Dedifferentiated amniotic fluid mesenchymal stem cell (primary cell): Measurements from ENCODE around the gene GID8.
"Not testable (repeated sequence)": the region's sequence is repeated elsewhere in the genome, so short reads cannot be mapped to it uniquely, and the experiment has no call there.

Source experiments
- DNase-seq: peaks from one replicate; pipeline ENCODE4 v3.0.0-alpha.2; 2016; ENCODE audit errors: extremely low spot score

The GID8 gene

GRCh38 chr20:62922451-62922921 lies 15.5 kb upstream of the GID8 start:
- DNase-seq, result no peak

GRCh38 chr20:62923059-62923668 lies 14.8 kb upstream of the GID8 start:
- DNase-seq, result not testable (repeated sequence)

- no peak for DNase-seq
Observed at GRCh38 chr20:62923669-62924441, 14.1 kb upstream of the GID8 start.

DNA sequence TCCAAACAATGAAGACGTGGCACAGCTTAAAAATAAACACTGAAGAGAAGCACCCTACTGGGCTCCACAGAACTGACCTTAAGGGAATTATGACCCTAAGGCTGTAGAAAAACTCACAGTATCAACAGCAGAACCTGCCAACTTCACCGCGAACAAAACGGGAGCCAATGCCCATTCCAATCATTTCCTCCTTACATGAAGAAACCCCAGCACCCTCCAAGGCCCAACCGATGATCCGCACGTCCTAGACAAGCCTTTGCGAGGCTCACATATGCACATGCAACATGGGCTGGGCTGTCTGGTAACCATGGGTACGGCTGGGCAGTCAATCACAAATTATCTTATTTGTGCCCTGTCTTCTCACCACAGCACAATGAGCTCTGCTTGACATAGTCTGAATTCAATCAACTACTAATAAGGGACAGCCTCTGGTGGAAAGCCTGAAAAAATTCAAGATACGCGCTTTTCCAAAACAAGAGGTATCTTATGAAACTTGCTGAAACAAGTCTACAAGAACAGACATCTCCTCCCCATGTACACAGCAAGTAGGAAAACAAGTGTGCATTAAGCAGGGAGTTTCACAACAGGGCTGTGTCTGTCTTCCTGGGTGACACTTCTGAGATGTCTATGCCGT lies 13.4 kb upstream of the GID8 start:
- DNase-seq, result peak; percentile 46

GRCh38 chr20:62925076-62925419 lies 12.9 kb upstream of the GID8 start:
- DNase-seq, result no peak

DNA sequence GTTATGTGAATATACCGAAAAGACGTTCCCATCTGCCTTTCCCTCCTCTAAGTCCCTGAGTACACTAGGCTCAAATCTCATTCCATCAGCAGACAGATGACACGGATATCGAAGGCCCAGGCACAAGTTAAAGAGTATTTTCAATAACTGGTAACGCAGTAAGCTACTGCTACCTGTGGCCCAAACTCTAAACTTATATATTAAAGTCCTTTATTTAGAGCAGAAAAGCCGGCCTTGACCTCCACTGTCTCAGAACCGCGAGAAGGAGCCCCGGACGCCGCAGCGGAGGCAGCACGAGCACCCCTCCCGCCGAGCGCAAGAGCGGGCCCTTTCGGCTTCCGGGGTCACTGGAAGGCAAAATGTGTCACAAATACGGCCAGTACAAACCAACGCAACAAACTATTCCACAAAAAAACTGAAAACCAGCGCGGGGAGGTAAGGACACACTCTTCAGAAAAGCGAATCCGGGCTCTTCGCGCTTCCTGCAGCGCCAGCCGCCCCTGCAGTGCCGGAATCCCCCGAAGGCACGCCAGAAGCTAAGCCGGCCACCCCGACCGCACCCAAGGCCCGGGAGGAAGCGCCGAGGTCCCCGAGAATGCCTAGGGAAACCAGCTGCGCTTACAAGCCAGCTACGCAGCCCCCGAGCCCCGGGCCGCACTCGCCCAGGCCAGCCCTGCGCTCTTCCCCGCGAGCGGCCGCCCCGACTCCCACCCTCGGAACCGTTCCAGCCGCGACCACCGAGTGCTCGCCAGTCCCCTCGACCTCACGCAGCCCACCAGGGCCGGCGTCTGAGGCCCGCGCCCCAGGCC lies 12.3 kb upstream of the GID8 start:
- peak; percentile 15 for DNase-seq

DNA sequence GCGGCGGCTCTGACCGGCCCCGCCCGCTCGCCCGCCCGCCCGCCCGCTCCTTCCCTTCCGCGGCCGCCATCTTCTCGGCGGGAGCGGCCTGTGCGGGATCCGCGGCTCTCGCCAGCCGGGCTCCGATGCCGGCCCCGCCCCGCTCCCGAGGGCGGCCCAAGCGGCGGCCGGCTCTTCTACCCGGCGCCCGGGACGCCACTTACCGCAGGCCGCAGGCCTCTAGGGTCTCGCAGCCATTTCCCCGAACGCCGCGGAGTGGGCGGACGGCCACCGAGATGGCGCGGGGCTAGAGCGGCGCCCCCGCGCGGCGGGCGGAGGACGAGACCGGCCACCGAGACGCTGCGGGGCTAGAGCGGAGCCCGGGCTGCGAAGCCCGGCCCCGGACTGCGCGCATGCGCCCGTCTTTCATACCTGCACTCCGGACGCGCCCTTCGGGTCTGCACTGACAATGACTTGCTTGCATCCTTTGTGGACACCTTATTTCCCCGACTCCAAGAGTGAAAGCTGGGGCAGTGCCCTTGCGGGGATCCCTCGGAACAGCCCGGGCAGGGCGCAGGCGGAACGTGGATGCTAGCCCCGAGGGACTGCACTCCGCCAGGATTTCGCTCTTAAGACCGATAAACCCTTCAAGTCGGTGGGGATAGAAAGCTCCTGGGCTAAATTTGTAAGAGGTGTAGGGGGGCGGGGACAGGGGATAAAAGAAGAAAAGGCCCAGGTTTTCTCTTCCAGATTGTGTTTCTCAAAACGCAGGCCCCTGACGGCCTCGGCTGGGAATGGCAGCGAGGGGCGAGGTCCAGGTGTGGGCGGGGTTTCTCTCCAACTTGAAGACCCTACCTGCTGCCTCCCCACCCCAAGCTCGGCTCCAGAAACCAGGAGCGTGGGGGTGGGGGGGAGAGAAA lies 11.5 kb upstream of the GID8 start, which contains the start of gene DIDO1:
Gene DIDO1 (minus strand): TSS at position 277 of the 899 bp plus-strand sequence.
- peak; percentile 63 for DNase-seq

GRCh38 chr20:62927128-62927705 lies 10.7 kb upstream of the GID8 start:
- DNase-seq, result no peak

- DNase-seq, result no peak
Observed at GRCh38 chr20:62928246-62928939, 9.6 kb upstream of the GID8 start.

DNA sequence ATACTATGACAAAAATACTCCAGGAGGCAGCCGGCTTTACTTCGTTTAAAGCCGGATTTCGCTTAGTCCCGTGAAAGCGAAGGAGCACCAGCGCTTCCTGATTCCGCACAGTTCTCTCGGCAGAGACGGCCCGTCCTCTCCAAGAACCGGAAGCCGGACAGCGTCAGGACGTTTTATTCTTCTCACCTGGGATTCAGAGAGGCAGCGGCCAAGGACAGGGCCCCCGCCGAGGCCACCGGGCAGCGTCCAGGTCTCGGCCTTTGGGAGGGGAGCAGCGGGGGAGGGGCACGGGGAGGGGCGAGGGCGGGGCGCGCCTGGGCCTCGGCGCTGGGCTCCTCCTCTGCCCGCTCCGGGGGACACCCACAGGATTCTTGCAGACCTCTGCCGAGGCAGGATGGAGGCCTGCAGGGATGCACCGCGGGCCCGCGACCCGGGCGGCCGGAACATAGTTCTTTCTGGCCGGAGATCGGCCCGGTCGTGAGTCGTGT lies 8.9 kb upstream of the GID8 start:
- DNase-seq, result peak; percentile 36

- no peak for DNase-seq
Observed at GRCh38 chr20:62931464-62931863, 6.5 kb upstream of the GID8 start.

DNA sequence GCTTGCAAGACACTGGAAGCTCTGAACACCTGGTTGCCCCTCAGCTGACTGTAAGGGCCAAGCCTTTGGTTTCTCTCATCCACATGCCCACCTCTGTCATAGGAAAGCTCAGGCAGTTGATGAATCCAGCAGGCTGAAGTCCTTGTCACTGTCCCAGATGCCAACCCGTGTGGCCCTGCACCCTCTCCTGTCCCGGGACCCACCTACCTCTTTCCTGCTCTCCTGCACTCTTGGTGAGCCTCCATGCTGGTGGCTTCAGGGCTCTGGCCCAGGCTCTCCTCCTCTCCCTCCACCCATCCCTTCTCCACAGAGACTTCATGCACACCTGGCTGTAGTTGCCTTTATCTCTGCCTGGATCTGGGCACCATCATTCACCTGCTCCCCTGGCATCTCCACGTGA lies 4.0 kb upstream of the GID8 start:
- no peak for DNase-seq

- no peak for DNase-seq
Observed at GRCh38 chr20:62935204-62935967, 2.6 kb upstream of the GID8 start.

- no peak for DNase-seq
Observed at GRCh38 chr20:62935968-62936585, 1.9 kb upstream of the GID8 start.

- DNase-seq, result peak; percentile 92
Observed at GRCh38 chr20:62937268-62938104, 461 bp upstream of the GID8 start.

- no peak for DNase-seq
Observed at GRCh38 chr20:62940875-62941274, 2.9 kb downstream of the GID8 start.

DNA sequence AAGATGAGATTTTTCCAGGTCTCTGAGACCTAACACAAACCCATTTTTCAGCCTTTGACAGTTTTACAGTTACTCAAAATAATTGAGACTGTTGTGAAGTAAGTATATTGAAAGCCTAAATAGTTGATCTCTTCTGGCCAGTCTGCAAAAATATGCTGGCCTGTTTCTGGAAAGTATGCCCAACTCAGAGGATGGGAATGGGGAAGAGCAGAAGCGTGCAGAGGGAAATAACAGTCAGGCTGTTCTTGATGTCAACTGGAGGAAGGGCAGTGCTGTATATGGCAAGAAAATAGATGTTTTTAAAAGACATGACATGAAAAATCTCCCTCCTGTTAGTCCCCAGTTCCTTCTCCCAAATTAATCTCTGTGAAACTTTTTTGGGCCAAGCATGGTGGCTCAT lies 3.8 kb downstream of the GID8 start:
- peak; percentile 31 for DNase-seq

- no peak for DNase-seq
Observed at GRCh38 chr20:62942456-62942855, 4.5 kb downstream of the GID8 start.
